K562 (cell line): ENCODE data around the gene TMPRSS9. TPM values are rescaled to one million over a fixed set of nuclear protein-coding genes. Genes with fewer than 3 reads are reported as not detected.

Source experiments
- ATAC-seq: fragments of 200-7000 bp; cut with Tn5 transposase; 3 replicates; pipeline ENCODE4 v1.9.1; 2020; ENCODE audit warnings: moderate library complexity
- BruUV-seq: library from RNA; stranded (reverse); fragments of 400-500 nt; replicated peaks from 2 replicates; lab custom pipeline; 2021; lab: Mats Ljungman, UMichigan
- CTCF ChIA-PET: fragments of 300-600 bp; formaldehyde crosslinking; extraction: SDS; loops from one replicate; lab custom pipeline; 2021; ENCODE audit warnings: low intra/inter-chr PET ratio; lab: Yijun Ruan, JAX
- POLR2A ChIA-PET: fragments of 300-600, 350-650 bp; sonication (Branson Sonifier 250); formaldehyde crosslinking; extraction: SDS; loops from one replicate; lab custom pipeline; 2021; ENCODE audit warnings: antibody characterized with exemption, inconsistent platforms; lab: Yijun Ruan, JAX
- DNase-seq, 4 experiments: peaks; one replicate each; pipeline versions ENCODE4 v3.0.0 to v3.0.0-alpha.2; 2011 to 2018; ENCODE audit warnings: low spot score in 3 of 4, mixed read lengths in 3 of 4; ENCODE audit errors: extremely low read depth in 1 of 4
- FAIRE-seq: peaks from 2 replicates; lab custom pipeline; 2011; peaks lifted over from hg19 to GRCh38; lab: Jason Lieb, UNC
- H2AFZ ChIP-seq: 2 replicates; pipeline ENCODE4 v1.6.0; 2011; ENCODE audit warnings: low read depth, low read length, control low read depth, inconsistent platforms
- H3K27ac ChIP-seq: fragments of 200-600 bp; 3 replicates; pipeline ENCODE4 v1.8.0; 2011; ENCODE audit warnings: low read depth, mild to moderate bottlenecking, control low read depth, inconsistent platforms, low read length, moderate library complexity, mixed read lengths; ENCODE audit errors: extremely low read depth
- H3K27me3 ChIP-seq, 2 experiments: fragments of 300-600 bp in 1 of 2; 2 replicates in 1 of 2; 3 replicates in 1 of 2; pipeline versions ENCODE4 v1.6.0 to v1.8.0; 2011; ENCODE audit warnings: inconsistent platforms in 2 of 2, low read length in 2 of 2, mild to moderate bottlenecking in 1 of 2, mixed read lengths in 1 of 2, moderate library complexity in 1 of 2; ENCODE audit not compliant: control insufficient read depth in 2 of 2, insufficient read depth in 2 of 2
- H3K36me3 ChIP-seq: fragments of 300-600 bp; 3 replicates; pipeline ENCODE4 v1.8.0; 2011; ENCODE audit warnings: mild to moderate bottlenecking, low read length, inconsistent platforms; ENCODE audit not compliant: control insufficient read depth, insufficient read depth
- H3K4me1 ChIP-seq, 2 experiments: fragments of 200-600 bp in 1 of 2; replicated peaks in 1 of 2; 2 replicates in 1 of 2; 3 replicates in 1 of 2; pipeline versions ENCODE4 v1.5.1 to v1.8.0; 2011; ENCODE audit warnings: inconsistent platforms in 2 of 2, low read length in 2 of 2, mild to moderate bottlenecking in 1 of 2, mixed read lengths in 1 of 2, moderate library complexity in 1 of 2; ENCODE audit not compliant: control insufficient read depth in 2 of 2, insufficient read depth in 2 of 2
- H3K4me2 ChIP-seq: 2 replicates; pipeline ENCODE4 v1.6.1; 2011; ENCODE audit warnings: low read length, control low read depth, inconsistent platforms, mixed read lengths; ENCODE audit not compliant: insufficient read depth
- H3K4me3 ChIP-seq: fragments of 200-600 bp; sonication (generic), shearing (Covaris generic); 2 replicates; pipeline ENCODE4 v1.5.1; 2016; ENCODE audit warnings: control low read depth, inconsistent platforms
- H3K79me2 ChIP-seq: fragments of 200-600 bp; 3 replicates; pipeline ENCODE4 v1.8.0; 2011; ENCODE audit warnings: low read length, inconsistent platforms; ENCODE audit not compliant: control insufficient read depth, insufficient read depth
- H3K9ac ChIP-seq, 2 experiments: 2 replicates each; pipeline versions ENCODE4 v1.6.0 to v1.6.1; 2011; ENCODE audit warnings: low read depth in 2 of 2, low read length in 2 of 2, control low read depth in 1 of 2, inconsistent platforms in 1 of 2, mild to moderate bottlenecking in 1 of 2, mixed read lengths in 1 of 2; ENCODE audit not compliant: insufficient read depth in 1 of 2
- H3K9me1 ChIP-seq: one replicate; pipeline ENCODE4 v1.6.0; 2011; ENCODE audit warnings: inconsistent platforms, mild to moderate bottlenecking, low read length, moderate library complexity; ENCODE audit not compliant: control insufficient read depth, insufficient read depth
- H3K9me3 ChIP-seq: replicated peaks from 2 replicates; pipeline ENCODE4 v1.5.1; 2011; ENCODE audit warnings: low read depth, low read length, inconsistent platforms; ENCODE audit not compliant: control insufficient read depth, insufficient read depth
- H4K20me1 ChIP-seq: replicated peaks from 2 replicates; pipeline ENCODE4 v1.6.1; 2011; ENCODE audit warnings: low read length, inconsistent platforms, mixed read lengths; ENCODE audit not compliant: control insufficient read depth, insufficient read depth
- ELF1 ChIP-seq: fragments of 200-800 bp; sonication (Bioruptor generic); IDR thresholded peaks from 2 replicates; pipeline ENCODE4 v1.6.1; 2016; ENCODE audit warnings: missing genetic modification characterization, missing compliant biosample characterization
- FOXO4 ChIP-seq: fragments of 450-650 bp; formaldehyde crosslinking; IDR thresholded peaks from 2 replicates; pipeline ENCODE4 v1.4.0; 2020; ENCODE audit warnings: mild to moderate bottlenecking, moderate library complexity
- HDAC2 ChIP-seq: fragments of 450-650 bp; IDR thresholded peaks from 2 replicates; pipeline ENCODE4 v1.6.1; 2016; ENCODE audit warnings: mild to moderate bottlenecking
- MED1 ChIP-seq: sonication (generic); formaldehyde crosslinking; IDR thresholded peaks from 2 replicates; pipeline ENCODE4 v1.8.1; 2023; ENCODE audit warnings: missing genetic modification reagents, borderline replicate concordance
- MTF1 ChIP-seq: fragments of 250-450 bp; sonication (Bioruptor Pico); IDR thresholded peaks from 2 replicates; pipeline ENCODE4 v1.9.0; 2021; ENCODE audit warnings: moderate library complexity, mild to moderate bottlenecking, inconsistent platforms, borderline replicate concordance
- NCOA2 ChIP-seq, 2 experiments: fragments of 450-650 bp; IDR thresholded peaks; 2 replicates each; pipeline ENCODE4 v1.6.1; 2018; ENCODE audit warnings: mild to moderate bottlenecking in 2 of 2, moderate library complexity in 1 of 2; ENCODE audit not compliant: partially characterized antibody in 2 of 2
- NFATC3 ChIP-seq: fragments of 450-650 bp; IDR thresholded peaks from 2 replicates; pipeline ENCODE4 v1.6.1; 2017; ENCODE audit warnings: mild to moderate bottlenecking
- POLR2G ChIP-seq: fragments of 200-400 bp; formaldehyde crosslinking; IDR thresholded peaks from 2 replicates; pipeline ENCODE4 v1.6.1; 2017; ENCODE audit warnings: low read depth, mild to moderate bottlenecking, antibody characterized with exemption, low read length, moderate library complexity
- RNF2 ChIP-seq: sonication (generic); IDR thresholded peaks from 2 replicates; pipeline ENCODE4 v1.6.1; 2016
- SPI1 ChIP-seq: IDR thresholded peaks from 2 replicates; pipeline ENCODE4 v1.6.1; 2011; ENCODE audit warnings: low read depth, low read length, control low read depth, borderline replicate concordance
- YY1 ChIP-seq, 3 experiments: IDR thresholded peaks; 2 replicates each; pipeline ENCODE4 v1.6.1; 2011; ENCODE audit warnings: low read length in 2 of 3, mild to moderate bottlenecking in 2 of 3, moderate library complexity in 2 of 3, borderline replicate concordance in 1 of 3, control low read depth in 1 of 3, low read depth in 1 of 3; ENCODE audit not compliant: insufficient read depth in 3 of 3, insufficient replicate concordance in 2 of 3, control insufficient read depth in 1 of 3, insufficient read length in 1 of 3; ENCODE audit errors: extremely low read depth in 1 of 3
- ZNF408 ChIP-seq: fragments of 250-450 bp; sonication (Bioruptor Pico); IDR thresholded peaks from 2 replicates; pipeline ENCODE4 v1.4.0; 2020; ENCODE audit warnings: low read depth, mild to moderate bottlenecking, moderate library complexity
- WGBS: fragments of 100-300 bp; shearing (Covaris generic); methylation state at CpG from one replicate; pipeline ENCODE4 v1.1.6; 2016; ENCODE audit warnings: low coverage, mixed read lengths; ENCODE audit not compliant: insufficient coverage; ENCODE audit errors: missing lambda C conversion rate; 5-methylcytosine and 5-hydroxymethylcytosine counted together
- in situ Hi-C: fragments of 300-500 bp; cut with MboI; formaldehyde crosslinking; loops from 4 replicates; pipeline ENCODE4 v1.15.0; 2018; ENCODE audit warnings: inconsistent platforms, mixed read lengths
- intact Hi-C: fragments of 100-400 bp; cut with micrococcal nuclease; formaldehyde crosslinking; loops from 2 replicates; pipeline ENCODE4 v1.14.2; 2022
- polyA plus RNA-seq, 8 experiments: library from polyadenylated mRNA; depleted of rRNA in 4 of 8; stranded (reverse) in 5 of 8; unstranded in 3 of 8; fragments of >200 nt; fragmentation: Nextera tagmentation in 2 of 8; fragmentation: Illumina TruSeq in 1 of 8; extraction: Ambion mirVana in 2 of 8; extraction: Trizol in 1 of 8; gene quantifications; 2 replicates each; pipeline versions ENCODE4 v1.2.1 to v1.2.3, GENCODE V29; 2011 to 2014; ENCODE audit warnings: inconsistent platforms in 1 of 8, missing spikeins in 1 of 8
- total RNA-seq, 7 experiments: library from RNA; depleted of rRNA in 6 of 7; stranded (reverse); fragments of >200 nt in 6 of 7; fragmentation: Illumina TruSeq in 2 of 7; extraction: Trizol in 2 of 7; gene quantifications; 2 replicates each; pipeline versions ENCODE4 v1.2.1 to v1.2.3, GENCODE V29; 2011 to 2021; ENCODE audit warnings: low replicate concordance in 1 of 7

The TMPRSS9 gene
- total and polyA plus RNA-seq, 9 of the 15 experiments (the other 6 are each of a cell fraction or from before 2014, with no cell fraction given): 0.01 to 0.03 TPM; not detected in 7

DNA sequence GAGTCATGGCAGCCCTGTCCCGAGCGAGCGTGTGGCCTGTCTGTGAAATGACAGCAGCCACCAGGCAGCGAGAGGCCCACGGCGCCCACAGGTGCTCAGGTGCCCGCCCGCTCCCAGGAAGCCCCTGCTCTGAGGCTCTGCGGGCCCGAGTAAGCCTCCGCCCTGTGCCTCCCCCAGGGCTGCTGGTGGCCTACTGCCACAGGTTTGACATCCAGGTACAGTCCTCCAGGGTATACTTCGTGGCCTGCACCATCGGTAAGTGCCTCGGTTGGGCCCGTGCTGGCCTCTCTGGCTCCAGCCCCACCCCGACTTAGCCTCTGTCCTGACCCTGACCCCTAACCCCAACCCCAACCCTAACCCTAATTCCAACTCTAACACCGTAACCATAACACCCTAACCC is 15.0 kb upstream of the TMPRSS9 start:
- Histone ChIP-seq H3K36me3 (peaks cover 41% of the 10 kb centered on the region; the same call in 2 of the 3 replicates), H3K79me2 (no peaks in the 10 kb centered on the region), H3K9ac (peak overlapping the region in 1 of 2 experiments; percentile 68; a peak in 3 of 4 replicates), H3K4me2 (0 out of 2 replicates have a peak overlapping the region, but pooled peaks have one; percentile 33), H3K27me3 (no peaks in the 10 kb centered on the region), H3K27ac (no peak overlapping the region), H3K4me3 (no peak overlapping the region), H4K20me1 (no peaks in the 10 kb centered on the region), H3K4me1 (peaks cover 19 to 56% of the 10 kb centered on the region in 2 experiments; a peak in 4 of 5 replicates), H3K9me1 (no peaks in the 10 kb centered on the region), H3K9me3 (no peaks in the 10 kb centered on the region), H2AFZ (no peak overlapping the region)
- in situ Hi-C loops: no loop called here
- POLR2A ChIA-PET: interaction anchor here (1.2 kb wide), 2 partner anchors 10 to 13 kb away, joined by 3 read pairs; no protein-coding TSS in a partner anchor
- no peak for ATAC-seq
- DNase-seq: no peak
- BruUV-seq: no TSS peak
- no peak for FAIRE-seq
- CTCF ChIA-PET: no interaction called here
- 98% methylated on average over 15 of the region's 17 CpGs for WGBS
- intact Hi-C loops: no loop called here
- TF ChIP-seq SPI1 (no peak), POLR2G (0 out of 2 replicates have a peak, but pooled peaks have one; percentile 1)

DNA sequence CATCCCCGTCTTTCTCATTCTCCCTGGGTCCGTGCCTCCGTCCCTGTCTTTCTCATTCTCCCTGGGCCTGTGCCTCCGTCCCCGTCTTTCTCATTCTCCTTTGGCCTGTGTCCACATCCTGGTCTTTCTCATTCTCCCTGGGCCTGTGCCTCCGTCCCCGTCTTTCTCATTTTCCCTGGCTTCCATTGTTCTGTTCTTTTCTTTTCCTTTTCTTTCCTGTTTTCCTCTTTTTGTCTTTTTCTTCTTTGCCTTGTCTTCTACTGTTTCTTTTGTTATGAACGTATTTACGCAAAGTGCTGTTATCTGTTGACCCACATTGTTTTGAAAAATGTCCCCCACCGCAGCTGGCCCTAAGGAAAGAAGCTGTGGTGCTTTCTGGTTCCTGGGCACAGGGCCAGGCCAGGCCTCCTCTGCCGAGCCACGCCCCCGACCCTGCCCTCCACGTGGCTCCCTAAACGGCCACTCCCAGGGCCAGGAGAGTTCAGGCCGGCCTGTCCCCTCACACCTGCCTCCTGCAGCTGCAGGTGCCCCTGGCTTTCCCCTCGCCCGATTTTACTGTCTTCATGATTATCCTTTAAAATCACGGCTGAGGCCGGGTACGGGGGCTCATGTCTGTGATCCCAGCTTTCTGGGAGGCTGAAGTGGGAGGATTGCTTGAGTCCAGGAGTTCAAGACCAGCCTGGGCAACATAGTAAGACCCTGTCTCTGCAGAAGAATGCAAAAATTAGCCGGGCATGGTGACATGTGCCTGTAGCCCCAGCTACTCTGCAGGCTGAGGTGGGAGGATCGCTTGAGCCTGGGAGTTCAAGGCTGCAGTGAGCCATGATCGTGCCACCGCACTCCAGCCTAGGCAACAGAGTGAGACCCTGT is 14.0 kb upstream of the TMPRSS9 start:
- peak overlapping the region; percentile 33; the same call in 1 of the 2 replicates for H3K4me2 ChIP-seq
- H2AFZ ChIP-seq: peak overlapping the region; percentile 4; the same call in 1 of the 2 replicates
- peak; percentile 85 to 91 (median 89) for DNase-seq
- no peaks in the 10 kb centered on the region for H4K20me1 ChIP-seq
- ATAC-seq: peak; percentile 98
- H3K79me2 ChIP-seq: no peaks in the 10 kb centered on the region
- FAIRE-seq: peak; percentile 98
- in situ Hi-C loops (no loop called here), intact Hi-C loops (no loop called here)
- peaks cover 39% of the 10 kb centered on the region; the same call in 2 of the 3 replicates for H3K36me3 ChIP-seq
- H3K4me1 ChIP-seq: peaks cover 18 to 52% of the 10 kb centered on the region in 2 experiments; a peak in 4 of 5 replicates
- POLR2A ChIA-PET: interaction anchor here (0.7 to 1.3 kb wide), 8 partner anchors 9 to 478 kb away, joined by 3 to 5 read pairs (median 3); no protein-coding TSS in a partner anchor
- WGBS: 35% methylated on average over 20 of the region's 25 CpGs
- no peaks in the 10 kb centered on the region for H3K27me3 ChIP-seq
- peaks cover 1% of the 10 kb centered on the region for H3K9me1 ChIP-seq
- no peak overlapping the region for H3K4me3 ChIP-seq
- peak overlapping the region; percentile 81 for H3K27ac ChIP-seq
- CTCF ChIA-PET: no interaction called here
- no TSS peak for BruUV-seq
- H3K9ac ChIP-seq: peak overlapping the region; percentile 61; a peak in 3 of 4 replicates
- H3K9me3 ChIP-seq: no peaks in the 10 kb centered on the region; the same call in 1 of the 2 replicates
- TF ChIP-seq RNF2: no peak
- TF ChIP-seq HDAC2: peak; percentile 78; the same call in 1 of the 2 replicates
- no peak for TF ChIP-seq ELF1
- no peak for TF ChIP-seq NCOA2 (IDR thresholded peaks at IDR 0.05; ENCODE audit: partially characterized antibody in 2 of 2)
- TF ChIP-seq MED1: no peak
- no peak for TF ChIP-seq NFATC3
- TF ChIP-seq FOXO4 (CRISPR knock-in tag): no peak
- TF ChIP-seq MTF1 (CRISPR knock-in tag): no peak
- TF ChIP-seq ZNF408 (CRISPR knock-in tag): no peak
- no peak for TF ChIP-seq YY1 (IDR thresholded peaks at IDR 0.05; ENCODE audit: borderline replicate concordance in 1 of 3, control insufficient read depth in 1 of 3, extremely low read depth in 1 of 3, insufficient read depth in 3 of 3, insufficient read length in 1 of 3, insufficient replicate concordance in 2 of 3, low read depth in 1 of 3, low read length in 2 of 3)
